ENCODE data around the gene BAX. TPM values are rescaled to one million over a fixed set of nuclear protein-coding genes. Genes with fewer than 3 reads are reported as not detected.
A peak's percentile ranks its signal among the peaks of the same experiment; 100 is the strongest.

Gene BAX
- total and polyA plus RNA-seq, 9 of the 15 experiments (the other 6 are each of a cell fraction or from before 2014, with no cell fraction given) = 3.2 to 95.4 (median 44.5) TPM

DNA sequence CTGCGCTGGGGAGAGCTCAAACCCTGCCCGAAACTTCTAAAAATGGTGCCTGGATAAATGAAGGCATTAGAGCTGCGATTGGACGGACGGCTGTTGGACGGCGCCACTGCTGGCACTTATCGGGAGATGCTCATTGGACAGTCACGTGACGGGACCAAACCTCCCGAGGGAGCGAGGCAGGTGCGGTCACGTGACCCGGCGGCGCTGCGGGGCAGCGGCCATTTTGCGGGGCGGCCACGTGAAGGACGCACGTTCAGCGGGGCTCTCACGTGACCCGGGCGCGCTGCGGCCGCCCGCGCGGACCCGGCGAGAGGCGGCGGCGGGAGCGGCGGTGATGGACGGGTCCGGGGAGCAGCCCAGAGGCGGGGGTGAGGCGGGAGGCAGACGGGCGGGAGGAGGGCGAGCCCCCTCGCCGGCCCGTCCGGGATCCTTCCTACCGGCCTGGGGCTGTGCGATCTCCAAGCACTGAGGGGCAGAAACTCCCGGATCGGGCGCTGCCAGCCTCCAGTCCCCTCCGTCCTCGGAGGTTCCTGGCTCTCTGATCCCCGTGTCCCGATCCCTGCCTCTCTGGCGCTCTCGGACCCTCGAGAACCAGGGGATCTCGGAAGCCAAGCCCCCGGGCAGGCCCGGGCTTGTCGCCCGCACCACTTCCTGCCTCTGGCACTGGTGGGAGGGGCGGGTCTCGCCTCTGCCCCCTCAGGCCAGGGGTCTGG lies at the start of gene BAX (continued):
- TF ChIP-seq, protein P1, sequence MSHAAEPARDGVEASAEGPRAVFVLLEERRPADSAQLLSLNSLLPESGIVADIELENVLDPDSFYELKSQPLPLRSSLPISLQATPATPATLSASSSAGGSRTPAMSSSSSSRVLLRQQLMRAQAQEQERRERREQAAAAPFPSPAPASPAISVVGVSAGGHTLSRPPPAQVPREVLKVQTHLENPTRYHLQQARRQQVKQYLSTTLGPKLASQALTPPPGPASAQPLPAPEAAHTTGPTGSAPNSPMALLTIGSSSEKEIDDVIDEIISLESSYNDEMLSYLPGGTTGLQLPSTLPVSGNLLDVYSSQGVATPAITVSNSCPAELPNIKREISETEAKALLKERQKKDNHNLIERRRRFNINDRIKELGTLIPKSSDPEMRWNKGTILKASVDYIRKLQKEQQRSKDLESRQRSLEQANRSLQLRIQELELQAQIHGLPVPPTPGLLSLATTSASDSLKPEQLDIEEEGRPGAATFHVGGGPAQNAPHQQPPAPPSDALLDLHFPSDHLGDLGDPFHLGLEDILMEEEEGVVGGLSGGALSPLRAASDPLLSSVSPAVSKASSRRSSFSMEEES (CRISPR knock-in tag; IDR thresholded peaks at IDR 0.05) = peak; percentile 100
- TF ChIP-seq SP2 (IDR thresholded peaks at IDR 0.05; ENCODE audit: extremely low read depth, low read depth, low read length, poor library complexity, severe bottlenecking) (peak; percentile 22), JUN (IDR thresholded peaks at IDR 0.05; ENCODE audit: borderline replicate concordance, low read depth, low read length) (peak; percentile 92; the same call in 1 of the 2 replicates), JUN (CRISPR knock-in tag; IDR thresholded peaks at IDR 0.05; ENCODE audit: borderline replicate concordance) (no peak), KDM5B (IDR thresholded peaks at IDR 0.05; ENCODE audit: insufficient replicate concordance, low read depth, low read length) (peak; percentile 58), KLF6 (CRISPR knock-in tag; IDR thresholded peaks at IDR 0.05; ENCODE audit: borderline replicate concordance) (peak; percentile 69), SRSF9 (IDR thresholded peaks at IDR 0.05; ENCODE audit: borderline replicate concordance, low read depth, low read length) (no peak), HCFC1 (IDR thresholded peaks at IDR 0.05; ENCODE audit: low read depth, low read length) (peak; percentile 95), NFRKB (IDR thresholded peaks at IDR 0.05; ENCODE audit: low read depth) (peak; percentile 65), NFATC3 (IDR thresholded peaks at IDR 0.05) (no peak), STAT5A (IDR thresholded peaks at IDR 0.05; ENCODE audit: borderline replicate concordance, low read length) (no peak), HSF4 (CRISPR knock-in tag; IDR thresholded peaks at IDR 0.05; ENCODE audit: borderline replicate concordance) (no peak), ZKSCAN3 (CRISPR knock-in tag; IDR thresholded peaks at IDR 0.05) (no peak), ZFX (CRISPR knock-in tag; IDR thresholded peaks at IDR 0.05) (peak; percentile 31), GABPA (tag; conservative IDR thresholded peaks at IDR 0.05; ENCODE audit: low read depth) (peak; percentile 24; the same call in 1 of the 2 replicates)
- TF ChIP-seq, protein P2, sequence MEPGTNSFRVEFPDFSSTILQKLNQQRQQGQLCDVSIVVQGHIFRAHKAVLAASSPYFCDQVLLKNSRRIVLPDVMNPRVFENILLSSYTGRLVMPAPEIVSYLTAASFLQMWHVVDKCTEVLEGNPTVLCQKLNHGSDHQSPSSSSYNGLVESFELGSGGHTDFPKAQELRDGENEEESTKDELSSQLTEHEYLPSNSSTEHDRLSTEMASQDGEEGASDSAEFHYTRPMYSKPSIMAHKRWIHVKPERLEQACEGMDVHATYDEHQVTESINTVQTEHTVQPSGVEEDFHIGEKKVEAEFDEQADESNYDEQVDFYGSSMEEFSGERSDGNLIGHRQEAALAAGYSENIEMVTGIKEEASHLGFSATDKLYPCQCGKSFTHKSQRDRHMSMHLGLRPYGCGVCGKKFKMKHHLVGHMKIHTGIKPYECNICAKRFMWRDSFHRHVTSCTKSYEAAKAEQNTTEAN (CRISPR knock-in tag; IDR thresholded peaks at IDR 0.05) = no peak
- TF ChIP-seq, protein P3, sequence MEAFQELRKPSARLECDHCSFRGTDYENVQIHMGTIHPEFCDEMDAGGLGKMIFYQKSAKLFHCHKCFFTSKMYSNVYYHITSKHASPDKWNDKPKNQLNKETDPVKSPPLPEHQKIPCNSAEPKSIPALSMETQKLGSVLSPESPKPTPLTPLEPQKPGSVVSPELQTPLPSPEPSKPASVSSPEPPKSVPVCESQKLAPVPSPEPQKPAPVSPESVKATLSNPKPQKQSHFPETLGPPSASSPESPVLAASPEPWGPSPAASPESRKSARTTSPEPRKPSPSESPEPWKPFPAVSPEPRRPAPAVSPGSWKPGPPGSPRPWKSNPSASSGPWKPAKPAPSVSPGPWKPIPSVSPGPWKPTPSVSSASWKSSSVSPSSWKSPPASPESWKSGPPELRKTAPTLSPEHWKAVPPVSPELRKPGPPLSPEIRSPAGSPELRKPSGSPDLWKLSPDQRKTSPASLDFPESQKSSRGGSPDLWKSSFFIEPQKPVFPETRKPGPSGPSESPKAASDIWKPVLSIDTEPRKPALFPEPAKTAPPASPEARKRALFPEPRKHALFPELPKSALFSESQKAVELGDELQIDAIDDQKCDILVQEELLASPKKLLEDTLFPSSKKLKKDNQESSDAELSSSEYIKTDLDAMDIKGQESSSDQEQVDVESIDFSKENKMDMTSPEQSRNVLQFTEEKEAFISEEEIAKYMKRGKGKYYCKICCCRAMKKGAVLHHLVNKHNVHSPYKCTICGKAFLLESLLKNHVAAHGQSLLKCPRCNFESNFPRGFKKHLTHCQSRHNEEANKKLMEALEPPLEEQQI (IDR thresholded peaks at IDR 0.05) = no peak
- TF ChIP-seq, protein P4, sequence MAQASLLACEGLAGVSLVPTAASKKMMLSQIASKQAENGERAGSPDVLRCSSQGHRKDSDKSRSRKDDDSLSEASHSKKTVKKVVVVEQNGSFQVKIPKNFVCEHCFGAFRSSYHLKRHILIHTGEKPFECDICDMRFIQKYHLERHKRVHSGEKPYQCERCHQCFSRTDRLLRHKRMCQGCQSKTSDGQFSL (CRISPR knock-in tag; IDR thresholded peaks at IDR 0.05) = no peak
- TF ChIP-seq, protein P4 (tag; IDR thresholded peaks at IDR 0.05) = no peak
